GM19372 (cell line): ENCODE results near the gene CDKN2B.
"Not testable (repeated sequence)": the region's sequence is repeated elsewhere in the genome, so short reads cannot be mapped to it uniquely, and the experiment has no call there.

Experiments used
- ATAC-seq: cut with Tn5 transposase; IDR thresholded peaks from one replicate; pipeline ENCODE4 v1.9.1; 2021; ENCODE audit warnings: mild to moderate bottlenecking, low read depth, moderate library complexity; ENCODE audit not compliant: unreplicated experiment

Gene CDKN2B

DNA sequence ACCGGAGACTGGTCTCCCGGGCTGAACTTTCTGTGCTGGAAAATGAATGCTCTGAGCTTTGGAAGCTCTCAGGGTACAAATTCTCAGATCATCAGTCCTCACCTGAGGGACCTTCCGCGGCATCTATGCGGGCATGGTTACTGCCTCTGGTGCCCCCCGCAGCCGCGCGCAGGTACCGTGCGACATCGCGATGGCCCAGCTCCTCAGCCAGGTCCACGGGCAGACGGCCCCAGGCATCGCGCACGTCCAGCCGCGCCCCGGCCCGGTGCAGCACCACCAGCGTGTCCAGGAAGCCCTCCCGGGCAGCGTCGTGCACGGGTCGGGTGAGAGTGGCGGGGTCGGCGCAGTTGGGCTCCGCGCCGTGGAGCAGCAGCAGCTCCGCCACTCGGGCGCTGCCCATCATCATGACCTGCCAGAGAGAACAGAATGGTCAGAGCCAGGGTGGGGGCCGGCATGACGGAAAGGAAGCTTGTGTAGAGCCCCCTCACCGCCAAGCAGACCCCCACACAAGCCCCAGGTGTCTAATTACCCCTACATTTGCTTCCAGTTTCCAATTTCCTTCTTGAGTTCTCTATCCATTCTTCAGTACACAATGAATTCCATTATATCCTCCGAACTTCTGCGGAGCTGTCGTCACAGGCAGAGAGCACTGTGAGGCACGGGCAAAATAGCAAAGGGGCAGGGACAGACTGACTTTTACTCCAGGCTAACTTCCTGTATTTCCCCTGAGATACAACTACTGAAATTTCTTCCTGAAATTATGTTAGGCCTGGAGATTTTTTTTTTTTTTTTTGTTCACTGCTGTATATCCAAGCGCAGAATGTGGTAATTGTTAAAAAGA is 38.1 kb downstream of the CDKN2B start:
- ATAC-seq, result no peak

DNA sequence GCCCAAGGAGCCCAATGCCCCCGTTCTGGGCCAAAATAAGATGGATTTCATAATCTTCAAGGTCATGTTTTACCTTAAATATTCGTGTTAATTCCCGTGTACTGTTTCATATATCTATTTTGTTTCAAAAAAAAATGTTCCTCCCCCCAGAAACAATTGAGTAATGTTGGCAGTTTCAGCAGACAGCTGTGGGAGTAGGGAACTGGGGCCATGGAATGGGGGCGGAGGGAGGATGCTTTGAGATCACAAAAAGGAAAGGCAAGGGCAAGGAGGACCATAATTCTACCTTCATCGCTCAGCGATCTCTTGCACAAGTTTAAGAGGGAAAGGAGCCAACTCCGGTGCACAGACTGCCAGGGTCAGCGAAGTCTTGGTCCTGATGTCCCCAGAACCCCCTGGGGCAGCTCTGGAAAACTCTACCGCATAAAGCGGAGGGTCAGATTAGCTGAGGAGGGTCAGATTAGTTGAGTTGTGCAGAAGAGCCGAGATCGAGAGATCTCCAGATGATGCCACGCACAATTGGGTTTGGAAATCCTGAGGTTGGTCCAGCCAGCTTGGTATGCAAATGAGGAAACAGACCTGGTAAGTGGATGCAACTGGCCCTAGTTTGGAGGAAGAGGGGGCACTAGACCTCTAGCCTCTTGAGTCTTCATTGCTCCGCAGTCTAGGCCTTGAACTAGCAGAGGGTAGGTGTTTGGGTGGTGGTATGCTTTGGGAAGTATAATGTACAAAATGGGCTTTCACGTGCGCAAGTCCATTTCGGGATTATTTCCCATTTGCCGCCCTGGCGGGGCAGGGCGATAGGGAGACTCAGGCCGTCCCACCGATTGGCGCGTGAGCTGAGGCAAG is 38.9 kb downstream of the CDKN2B start:
- ATAC-seq, result no peak

DNA sequence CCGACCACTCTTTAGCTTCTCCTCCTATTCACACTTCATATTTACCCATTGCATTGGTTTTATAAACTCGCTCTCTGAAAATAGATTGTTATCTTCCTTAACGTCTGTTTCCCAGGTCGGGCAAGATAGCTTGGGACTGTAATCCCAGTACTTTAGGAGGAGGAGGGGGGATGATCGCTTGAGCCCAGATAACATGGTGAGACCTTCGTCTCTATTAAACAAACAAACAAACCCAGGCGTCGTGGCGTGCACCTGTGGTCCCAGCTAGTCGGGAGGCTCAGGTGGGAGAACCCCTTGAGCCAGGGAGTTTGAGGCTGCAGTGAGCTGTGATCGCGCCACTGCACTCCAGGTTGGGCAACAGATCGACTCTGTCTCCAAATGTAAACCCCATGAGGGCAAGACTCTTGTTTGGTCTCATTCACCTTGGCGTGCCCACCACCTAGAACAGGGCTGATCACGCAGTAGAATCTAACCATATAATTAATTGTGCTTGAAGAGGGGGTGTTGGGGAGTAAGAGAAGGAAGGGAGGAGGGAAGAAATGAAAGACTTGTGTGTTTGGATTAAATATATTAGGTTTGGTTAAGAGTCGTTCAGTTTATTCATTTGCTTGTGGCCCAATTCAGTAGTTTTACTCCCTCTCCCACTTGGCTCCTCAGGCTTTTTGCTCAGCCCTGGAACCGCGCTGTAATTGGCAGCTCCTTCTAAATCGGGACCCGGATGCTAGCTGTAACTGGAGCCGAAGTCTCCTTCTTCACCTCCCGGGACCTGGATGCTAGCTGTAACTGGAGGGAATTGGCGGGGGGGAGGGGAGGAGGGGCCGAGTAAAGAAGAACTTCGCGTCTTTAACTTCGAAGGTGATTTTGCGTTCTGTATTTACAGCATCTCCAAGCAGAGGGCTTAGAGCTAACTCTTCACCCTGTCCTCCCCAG is 39.8 kb downstream of the CDKN2B start:
- ATAC-seq, result no peak

DNA sequence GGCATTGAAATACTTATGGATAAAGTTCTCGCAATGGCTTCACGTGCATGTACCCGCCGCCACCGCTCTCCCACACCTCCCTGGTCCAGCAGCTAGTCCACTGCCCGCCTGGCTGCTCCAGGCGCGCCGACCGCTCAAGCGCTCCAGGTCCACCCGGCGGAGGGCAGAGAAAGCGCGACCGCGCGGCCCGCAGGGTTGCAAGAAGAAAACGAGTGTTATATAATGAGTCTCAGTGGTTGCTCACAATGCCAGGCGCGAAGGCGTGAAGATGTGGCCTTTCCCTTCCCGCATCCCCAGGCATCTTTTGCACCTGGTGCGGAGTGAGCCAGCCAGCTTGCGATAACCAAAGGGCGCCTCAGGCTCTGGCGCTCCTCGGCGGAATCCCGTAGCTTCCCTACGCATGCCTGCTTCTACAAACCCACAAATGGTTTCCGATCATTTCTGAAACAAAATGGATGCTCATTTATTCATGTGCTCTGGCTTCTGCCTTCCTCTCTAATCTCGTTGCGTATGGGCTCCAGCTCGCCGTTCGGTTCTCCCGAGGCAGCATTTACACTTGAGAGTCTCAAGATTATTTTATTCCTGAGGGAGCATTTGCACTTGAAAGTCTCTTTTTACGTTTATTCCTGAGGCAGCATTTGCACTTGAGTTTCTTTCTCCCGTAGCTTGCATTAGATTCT is 40.6 kb downstream of the CDKN2B start:
- ATAC-seq, result no peak

DNA sequence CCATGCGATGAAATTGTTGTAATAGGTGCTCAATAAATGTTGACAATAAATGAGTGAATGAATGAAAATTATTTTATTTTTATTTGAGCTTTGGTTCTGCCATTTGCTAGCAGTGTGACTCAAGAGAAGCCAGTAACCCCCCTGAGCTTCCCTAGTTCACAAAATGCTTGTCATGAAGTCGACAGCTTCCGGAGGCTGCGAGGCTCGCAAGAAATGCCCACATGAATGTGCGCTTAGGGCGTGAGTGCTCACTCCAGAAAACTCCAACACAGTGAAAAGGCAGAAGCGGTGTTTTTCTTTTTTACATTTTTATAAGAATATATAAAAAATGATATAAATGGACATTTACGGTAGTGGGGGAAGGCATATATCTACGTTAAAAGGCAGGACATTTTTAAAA is 41.4 kb downstream of the CDKN2B start:
- no peak for ATAC-seq

DNA sequence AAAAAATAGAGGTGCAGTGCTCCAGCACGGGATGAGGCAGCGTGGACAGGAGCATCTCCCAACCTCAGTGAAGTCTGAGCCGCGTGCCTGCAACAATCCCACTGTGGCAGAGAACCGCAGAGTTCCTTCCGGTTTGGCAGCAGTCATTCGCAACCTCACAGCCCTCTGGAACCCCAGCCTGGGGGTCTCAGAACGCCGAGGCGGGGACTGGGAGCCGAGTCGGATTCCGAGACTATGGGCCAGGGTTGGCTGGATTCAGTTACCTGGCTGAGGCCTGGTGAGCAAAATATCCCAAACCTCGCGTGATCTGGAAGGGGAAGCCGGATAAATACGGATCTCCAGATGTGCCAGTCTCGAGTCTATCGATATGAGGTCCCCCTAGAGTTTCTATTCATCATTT is 41.9 kb downstream of the CDKN2B start:
- ATAC-seq, result no peak

DNA sequence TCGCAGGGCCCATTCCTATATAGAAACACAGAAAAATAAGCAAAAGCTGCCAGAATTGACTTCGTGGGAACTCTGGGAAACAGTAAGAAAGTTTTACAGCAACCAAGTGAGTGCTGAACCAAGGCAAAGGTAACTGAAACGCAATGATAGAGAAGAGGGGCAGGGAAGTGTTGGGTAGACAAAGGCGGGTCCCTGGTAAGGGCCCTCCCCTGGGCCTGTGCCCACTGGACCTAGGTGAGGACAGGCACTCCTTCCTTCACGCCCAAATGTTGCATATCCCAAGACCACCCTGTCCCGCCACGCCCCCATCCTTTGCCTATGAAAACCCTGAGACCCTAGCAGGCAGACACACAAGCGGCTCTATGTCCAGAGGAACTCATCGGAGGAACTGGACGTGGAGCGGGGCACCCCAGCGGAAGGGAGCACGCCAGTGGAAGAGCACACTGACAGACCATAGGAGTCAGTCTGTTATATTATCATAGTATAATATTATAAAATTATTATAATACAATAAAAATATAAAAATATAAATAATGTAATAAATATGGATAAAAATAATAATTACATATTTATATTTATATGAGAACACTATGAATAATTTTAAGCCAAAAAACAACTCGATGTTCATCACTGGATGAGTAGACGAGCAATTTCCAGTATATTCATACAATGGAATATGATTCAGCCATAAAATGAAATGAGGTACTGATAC is 42.8 kb downstream of the CDKN2B start:
- no peak for ATAC-seq

DNA sequence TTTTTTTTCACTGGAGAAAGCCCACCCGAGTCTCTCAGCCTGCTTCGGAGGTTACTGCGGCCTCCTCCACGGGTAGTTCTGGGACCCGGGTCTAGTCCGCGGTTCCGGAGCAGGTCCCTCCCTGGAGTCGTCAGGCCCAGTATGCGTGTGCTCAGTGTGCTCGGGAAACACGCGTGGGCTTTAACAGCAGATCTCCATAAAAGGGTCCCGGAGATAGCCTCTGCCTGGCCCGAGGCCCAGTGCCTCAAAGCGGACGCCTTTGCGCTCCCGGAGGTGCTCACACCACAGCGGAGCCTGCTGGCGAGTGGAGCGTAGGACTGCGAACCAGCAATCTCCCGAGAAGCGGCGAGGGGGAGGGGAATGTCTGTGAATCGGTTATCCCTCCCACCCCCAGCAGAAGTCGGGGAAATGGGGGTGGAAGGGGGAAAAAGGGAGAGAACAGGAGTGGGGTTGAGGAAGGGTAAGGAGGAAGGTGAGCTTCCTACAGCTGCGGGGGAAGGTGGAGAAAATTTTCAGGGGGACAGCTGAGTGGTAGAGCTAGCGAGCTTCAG is 43.6 kb downstream of the CDKN2B start:
- ATAC-seq, result peak; percentile 83

DNA sequence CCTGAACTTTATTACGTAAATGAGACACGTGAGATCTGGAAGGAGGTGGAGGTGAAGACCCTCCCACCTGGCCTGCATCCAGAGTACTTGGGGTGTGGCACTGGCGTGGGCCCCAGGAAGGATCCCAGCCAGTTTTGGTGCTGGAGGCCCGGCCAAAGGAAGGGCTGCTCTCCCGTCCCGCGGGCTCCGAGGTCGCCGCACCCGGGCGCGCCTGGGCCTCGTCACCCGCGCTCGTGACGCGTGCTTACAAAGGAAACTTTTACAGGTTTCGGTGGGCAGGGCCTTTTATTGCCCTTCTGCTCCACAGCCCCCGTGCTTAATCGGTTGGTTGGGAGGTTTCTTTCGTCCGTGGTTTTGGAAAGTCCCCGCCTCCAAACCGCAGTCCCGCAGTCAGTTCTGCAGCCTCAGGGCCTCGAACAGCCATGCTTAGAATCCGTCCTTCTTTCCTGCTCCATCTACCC is 44.1 kb downstream of the CDKN2B start:
- ATAC-seq, result peak; percentile 62

DNA sequence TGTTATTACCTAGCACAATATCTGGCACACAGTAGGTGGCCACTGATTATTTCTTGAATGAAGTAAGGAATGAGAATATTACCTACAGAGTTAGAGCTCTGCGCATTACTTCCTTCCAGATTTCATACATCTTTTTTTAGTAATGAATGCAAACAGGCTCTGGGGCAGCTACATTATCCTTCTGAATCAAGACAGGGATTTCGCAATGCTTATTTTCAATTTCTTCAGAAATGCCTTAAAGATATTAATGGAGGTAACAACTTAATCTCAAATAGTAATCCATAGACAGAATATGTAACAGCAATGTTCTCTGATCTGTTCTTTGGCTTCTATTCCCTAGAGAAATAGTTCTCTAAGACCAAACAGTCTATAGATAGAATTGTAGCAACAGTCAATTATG is 47.5 kb downstream of the CDKN2B start:
- no peak for ATAC-seq

DNA sequence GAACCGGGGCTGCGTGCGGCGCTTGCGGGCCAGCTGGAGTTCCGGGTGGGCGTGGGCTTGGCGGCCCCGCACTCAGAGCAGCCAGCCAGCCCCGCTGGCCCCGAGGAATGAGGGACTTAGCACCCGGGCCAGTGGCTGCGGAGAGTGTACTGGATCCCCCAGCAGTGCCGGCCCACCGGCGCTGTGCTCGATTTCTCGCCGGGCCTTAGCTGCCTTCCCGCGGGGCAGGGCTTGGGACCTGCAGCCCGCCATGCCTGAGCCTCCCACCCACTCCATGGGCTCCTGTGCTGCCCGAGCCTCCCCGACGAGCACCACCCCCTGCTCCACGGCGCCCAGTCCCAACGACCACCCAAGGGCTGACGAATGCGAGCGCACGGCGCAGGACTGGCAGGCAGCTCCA is 49.8 kb downstream of the CDKN2B start:
- ATAC-seq, result not testable (repeated sequence)

DNA sequence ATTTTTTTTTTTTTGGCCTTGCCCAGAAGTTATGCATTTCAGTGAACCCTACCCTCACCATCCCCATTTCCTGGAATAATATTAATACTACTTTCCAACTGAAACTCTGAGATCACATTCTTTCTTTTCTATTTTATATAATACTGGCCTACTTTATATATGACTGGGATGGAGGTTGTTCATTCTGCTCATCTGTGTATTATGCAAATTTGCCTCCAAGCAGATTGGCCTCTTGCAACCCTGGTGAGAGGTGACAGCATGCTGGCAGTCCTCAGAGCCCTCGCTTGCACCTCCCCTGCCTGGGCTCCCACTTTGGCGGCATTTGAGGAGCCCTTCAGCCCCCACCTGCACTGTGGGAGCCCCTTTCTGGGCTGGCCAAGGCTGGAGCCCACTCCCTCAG is 50.3 kb downstream of the CDKN2B start:
- ATAC-seq, result no peak
